ENCODE results near the gene MBNL3. TPM values are rescaled to one million over a fixed set of nuclear protein-coding genes. Genes with fewer than 3 reads are reported as not detected.

The MBNL3 gene
- total RNA-seq, 2 donors from 2014 or later = 36.8 to 40.5 TPM

DNA sequence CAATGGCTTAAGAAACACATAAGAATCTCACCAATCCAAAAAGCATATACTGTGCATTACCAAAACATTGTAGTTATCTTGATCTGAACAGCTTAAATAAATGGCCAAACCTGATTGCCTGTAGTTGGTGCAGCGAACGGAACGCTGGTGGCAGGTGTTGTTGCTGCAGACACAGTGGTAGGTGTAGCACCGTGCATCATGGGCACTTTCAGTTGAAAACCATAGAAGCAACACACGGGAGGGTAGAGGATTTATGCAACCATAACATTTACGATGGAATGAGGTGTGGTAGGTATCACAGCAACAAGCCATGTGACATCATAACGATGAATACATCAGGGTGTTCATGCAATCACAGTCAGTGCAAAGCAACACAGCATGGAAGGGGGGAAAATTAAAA lies 106.8 kb downstream of the MBNL3 start:
- TF ChIP-seq, protein P1, sequence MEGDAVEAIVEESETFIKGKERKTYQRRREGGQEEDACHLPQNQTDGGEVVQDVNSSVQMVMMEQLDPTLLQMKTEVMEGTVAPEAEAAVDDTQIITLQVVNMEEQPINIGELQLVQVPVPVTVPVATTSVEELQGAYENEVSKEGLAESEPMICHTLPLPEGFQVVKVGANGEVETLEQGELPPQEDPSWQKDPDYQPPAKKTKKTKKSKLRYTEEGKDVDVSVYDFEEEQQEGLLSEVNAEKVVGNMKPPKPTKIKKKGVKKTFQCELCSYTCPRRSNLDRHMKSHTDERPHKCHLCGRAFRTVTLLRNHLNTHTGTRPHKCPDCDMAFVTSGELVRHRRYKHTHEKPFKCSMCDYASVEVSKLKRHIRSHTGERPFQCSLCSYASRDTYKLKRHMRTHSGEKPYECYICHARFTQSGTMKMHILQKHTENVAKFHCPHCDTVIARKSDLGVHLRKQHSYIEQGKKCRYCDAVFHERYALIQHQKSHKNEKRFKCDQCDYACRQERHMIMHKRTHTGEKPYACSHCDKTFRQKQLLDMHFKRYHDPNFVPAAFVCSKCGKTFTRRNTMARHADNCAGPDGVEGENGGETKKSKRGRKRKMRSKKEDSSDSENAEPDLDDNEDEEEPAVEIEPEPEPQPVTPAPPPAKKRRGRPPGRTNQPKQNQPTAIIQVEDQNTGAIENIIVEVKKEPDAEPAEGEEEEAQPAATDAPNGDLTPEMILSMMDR (IDR thresholded peaks at IDR 0.05) = no peak
- intact Hi-C loops (cut with DNase I) = no loop called here

DNA sequence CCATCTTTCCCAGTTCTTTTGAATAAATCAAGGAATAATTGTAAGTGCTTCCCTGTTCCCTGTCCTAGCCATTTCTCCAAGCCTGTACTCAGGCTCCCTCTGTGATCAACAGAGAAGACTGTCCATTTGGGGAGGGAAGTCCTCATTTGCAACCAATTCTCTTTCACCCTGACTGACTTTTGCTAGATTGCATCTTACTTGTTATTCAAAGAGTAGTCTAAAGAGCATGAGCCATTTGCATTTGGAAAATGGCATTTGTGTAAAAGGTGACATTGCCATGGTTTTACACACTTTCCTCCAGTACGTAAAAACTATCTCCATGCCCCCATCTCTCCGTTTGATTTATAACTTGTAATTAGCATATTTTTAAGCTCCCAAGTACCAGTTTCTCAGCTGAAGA lies 110.6 kb downstream of the MBNL3 start:
- intact Hi-C loops (cut with DNase I) = no loop called here

More for the DNA sequence above, 106.8 kb downstream of the MBNL3 start:
- Histone ChIP-seq H3K27ac (no peak overlapping the region), H3K9ac (ENCODE audit: low read depth in 2 of 2, low read length in 2 of 2) (no peak overlapping the region), H3K4me1 (no peaks in the 10 kb centered on the region), H3K9me3 (no peaks in the 10 kb centered on the region), H3K27me3 (peaks cover 5% of the 10 kb centered on the region), H3K4me3 (no peak overlapping the region), H3K36me3 (no peaks in the 10 kb centered on the region)
- DNase-seq = no peak

DNA sequence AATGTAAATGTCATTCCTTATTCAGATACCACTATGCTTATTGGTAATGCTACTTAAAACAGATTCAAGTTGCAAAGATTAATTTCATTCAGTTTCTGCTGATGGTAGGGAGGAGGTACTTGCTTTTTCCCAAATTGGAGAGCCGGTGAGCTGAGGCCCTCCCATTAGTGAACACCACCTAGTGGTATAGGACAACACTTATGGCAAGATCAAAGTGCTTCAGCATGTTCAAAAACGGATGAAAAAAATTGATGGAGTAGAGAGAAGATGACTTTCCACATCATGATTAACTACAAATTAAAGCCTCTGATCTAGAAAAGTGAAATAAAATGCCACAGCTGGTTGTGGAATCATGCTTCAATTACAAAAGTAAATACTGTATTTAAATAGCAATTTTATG lies 112.9 kb downstream of the MBNL3 start:
- H3K9ac ChIP-seq (ENCODE audit: low read depth in 2 of 2, low read length in 2 of 2) = no peak overlapping the region
- DNase-seq = no peak
- TF ChIP-seq, protein P1 (IDR thresholded peaks at IDR 0.05) = no peak
- no peak overlapping the region for H3K27ac ChIP-seq
- H3K9me3 ChIP-seq = no peaks in the 10 kb centered on the region
- H3K36me3 ChIP-seq = no peaks in the 10 kb centered on the region
- H3K27me3 ChIP-seq = no peaks in the 10 kb centered on the region
- no peaks in the 10 kb centered on the region for H3K4me1 ChIP-seq
- no peak overlapping the region for H3K4me3 ChIP-seq
- intact Hi-C loops (cut with DNase I) = no loop called here

More for the DNA sequence above, 110.6 kb downstream of the MBNL3 start:
- no peak overlapping the region for H3K4me3 ChIP-seq
- no peak for DNase-seq
- H3K9ac ChIP-seq (ENCODE audit: low read depth in 2 of 2, low read length in 2 of 2) = no peak overlapping the region
- H3K27me3 ChIP-seq = no peaks in the 10 kb centered on the region
- H3K4me1 ChIP-seq = no peaks in the 10 kb centered on the region
- TF ChIP-seq, protein P1 (IDR thresholded peaks at IDR 0.05) = no peak
- H3K36me3 ChIP-seq = no peaks in the 10 kb centered on the region
- no peak overlapping the region for H3K27ac ChIP-seq
- H3K9me3 ChIP-seq = no peaks in the 10 kb centered on the region

DNA sequence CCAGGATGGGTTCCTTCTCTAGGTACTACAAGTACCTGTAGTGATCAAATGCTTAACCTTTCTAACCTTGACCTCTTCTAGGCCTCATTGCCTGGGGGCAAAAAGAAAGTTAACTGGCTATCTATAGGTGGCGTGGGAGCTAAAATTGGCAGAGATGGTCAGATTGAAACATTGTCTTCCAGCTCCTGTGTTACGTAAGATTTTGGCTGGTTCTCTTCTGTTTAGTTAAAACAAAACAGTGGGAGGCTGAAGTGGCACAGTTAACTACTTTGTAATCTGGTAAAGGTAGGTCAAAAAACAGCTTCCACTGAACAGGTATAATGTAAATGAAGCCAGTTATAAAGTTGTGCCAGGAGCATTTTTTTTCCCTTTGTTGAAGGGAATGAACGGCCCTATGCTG lies 115.2 kb downstream of the MBNL3 start:
- no peaks in the 10 kb centered on the region for H3K9me3 ChIP-seq
- H3K4me3 ChIP-seq = no peak overlapping the region
- H3K36me3 ChIP-seq = no peaks in the 10 kb centered on the region
- intact Hi-C loops (cut with DNase I) = no loop called here
- TF ChIP-seq, protein P1 (IDR thresholded peaks at IDR 0.05) = no peak
- no peak overlapping the region for H3K27ac ChIP-seq
- no peak for DNase-seq
- H3K27me3 ChIP-seq = no peaks in the 10 kb centered on the region
- no peak overlapping the region for H3K9ac ChIP-seq (ENCODE audit: low read depth in 2 of 2, low read length in 2 of 2)
- no peaks in the 10 kb centered on the region for H3K4me1 ChIP-seq

DNA sequence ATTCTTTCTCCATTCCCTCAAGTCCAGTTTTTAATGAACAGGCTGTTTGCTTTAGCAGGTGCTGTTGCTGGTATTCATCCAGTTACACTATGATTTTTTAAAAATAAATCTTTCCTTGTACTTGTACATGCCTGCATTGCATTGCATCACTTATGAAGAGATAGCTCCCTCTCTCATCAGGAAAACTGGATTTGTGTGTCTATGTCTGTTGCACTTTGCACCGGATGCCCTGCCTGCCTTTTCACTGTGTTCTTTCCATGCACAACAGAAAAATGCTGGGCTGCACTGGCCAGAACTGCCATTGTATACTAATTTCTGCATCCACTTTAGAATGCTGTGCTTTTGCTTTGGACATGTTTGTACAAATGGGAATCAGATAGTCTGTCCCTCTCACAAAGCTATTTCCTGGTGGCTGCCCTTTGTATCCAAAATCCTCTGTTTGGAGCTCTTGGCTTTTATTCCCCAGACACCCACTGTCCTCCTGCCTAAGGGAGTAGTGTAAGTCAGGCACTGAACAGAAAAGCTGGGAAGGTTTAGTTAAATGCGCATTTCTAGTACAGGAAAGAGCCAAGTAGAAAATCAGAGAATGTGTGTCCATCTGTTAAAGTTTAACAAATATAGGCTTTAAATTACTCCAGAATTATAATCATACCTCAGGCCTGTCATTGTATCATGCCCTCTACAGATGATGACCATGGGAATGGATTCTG lies 119.1 kb downstream of the MBNL3 start:
- TF ChIP-seq, protein P1 (IDR thresholded peaks at IDR 0.05) = no peak
- H3K27ac ChIP-seq = no peak overlapping the region
- peak; percentile 19 for DNase-seq
- H3K9ac ChIP-seq (ENCODE audit: low read depth in 2 of 2, low read length in 2 of 2) = no peak overlapping the region
- no peak overlapping the region for H3K4me3 ChIP-seq
- intact Hi-C loops (cut with DNase I) = no loop called here
- H3K4me1 ChIP-seq = no peaks in the 10 kb centered on the region
- no peaks in the 10 kb centered on the region for H3K36me3 ChIP-seq
- no peaks in the 10 kb centered on the region for H3K9me3 ChIP-seq
- no peaks in the 10 kb centered on the region for H3K27me3 ChIP-seq

All from colonic mucosa (tissue), 4 donors.